ENCODE data around the gene DNAJB6. TPM values are rescaled to one million over a fixed set of nuclear protein-coding genes. Genes with fewer than 3 reads are reported as not detected.

The DNAJB6 gene
- total RNA-seq, 1 donor from 2014 or later, result 155 TPM

DNA sequence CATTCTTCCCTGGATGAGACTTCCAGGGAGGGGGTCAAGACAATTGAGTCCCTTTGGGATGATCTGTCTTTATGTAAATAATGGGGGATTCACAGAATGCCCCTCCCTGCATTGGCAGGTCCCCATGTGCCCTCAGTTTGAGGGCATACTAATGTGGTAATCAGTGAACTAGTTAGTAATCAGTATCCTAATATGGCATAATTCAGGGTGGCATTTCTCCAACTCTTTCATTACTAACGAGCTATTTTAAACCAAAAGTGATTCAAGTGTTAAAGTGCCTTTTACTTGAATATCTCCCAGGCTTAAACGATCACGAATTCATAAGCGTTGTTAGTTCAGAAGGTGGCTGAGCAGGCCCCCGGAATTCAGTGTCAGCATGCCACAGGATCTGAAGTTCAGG, 1.6 kb upstream of the DNAJB6 start:
- Mint-ChIP-seq H3K27ac (ENCODE audit: unreplicated experiment) (peak overlapping the region; percentile 95), H3K4me3 (ENCODE audit: unreplicated experiment) (peak overlapping the region; percentile 97), H3K36me3 (ENCODE audit: low read depth, unreplicated experiment) (peaks cover 13% of the 10 kb centered on the region), H3K27me3 (ENCODE audit: unreplicated experiment) (peaks cover 22% of the 10 kb centered on the region), H3K9me3 (ENCODE audit: unreplicated experiment) (no peaks in the 10 kb centered on the region), H3K4me1 (ENCODE audit: unreplicated experiment) (peaks cover 15% of the 10 kb centered on the region)
- no peak for DNase-seq (ENCODE audit: low spot score)
- TF ChIP-seq, protein P1, sequence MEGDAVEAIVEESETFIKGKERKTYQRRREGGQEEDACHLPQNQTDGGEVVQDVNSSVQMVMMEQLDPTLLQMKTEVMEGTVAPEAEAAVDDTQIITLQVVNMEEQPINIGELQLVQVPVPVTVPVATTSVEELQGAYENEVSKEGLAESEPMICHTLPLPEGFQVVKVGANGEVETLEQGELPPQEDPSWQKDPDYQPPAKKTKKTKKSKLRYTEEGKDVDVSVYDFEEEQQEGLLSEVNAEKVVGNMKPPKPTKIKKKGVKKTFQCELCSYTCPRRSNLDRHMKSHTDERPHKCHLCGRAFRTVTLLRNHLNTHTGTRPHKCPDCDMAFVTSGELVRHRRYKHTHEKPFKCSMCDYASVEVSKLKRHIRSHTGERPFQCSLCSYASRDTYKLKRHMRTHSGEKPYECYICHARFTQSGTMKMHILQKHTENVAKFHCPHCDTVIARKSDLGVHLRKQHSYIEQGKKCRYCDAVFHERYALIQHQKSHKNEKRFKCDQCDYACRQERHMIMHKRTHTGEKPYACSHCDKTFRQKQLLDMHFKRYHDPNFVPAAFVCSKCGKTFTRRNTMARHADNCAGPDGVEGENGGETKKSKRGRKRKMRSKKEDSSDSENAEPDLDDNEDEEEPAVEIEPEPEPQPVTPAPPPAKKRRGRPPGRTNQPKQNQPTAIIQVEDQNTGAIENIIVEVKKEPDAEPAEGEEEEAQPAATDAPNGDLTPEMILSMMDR (IDR thresholded peaks at IDR 0.05; ENCODE audit: unreplicated experiment), result no peak

- peak overlapping the region; percentile 97 for H3K4me3 Mint-ChIP-seq (ENCODE audit: unreplicated experiment)
- peaks cover 22% of the 10 kb centered on the region for H3K4me1 Mint-ChIP-seq (ENCODE audit: unreplicated experiment)
- no peaks in the 10 kb centered on the region for H3K9me3 Mint-ChIP-seq (ENCODE audit: unreplicated experiment)
- DNase-seq (ENCODE audit: low spot score), result peak; percentile 18
- TF ChIP-seq, protein P1 (IDR thresholded peaks at IDR 0.05; ENCODE audit: unreplicated experiment), result no peak
- peaks cover 14% of the 10 kb centered on the region for H3K36me3 Mint-ChIP-seq (ENCODE audit: low read depth, unreplicated experiment)
- H3K27ac Mint-ChIP-seq (ENCODE audit: unreplicated experiment), result peak overlapping the region; percentile 95
- H3K27me3 Mint-ChIP-seq (ENCODE audit: unreplicated experiment), result peaks cover 22% of the 10 kb centered on the region
These were observed 817 bp upstream of the DNAJB6 start for GRCh38 chr7:157335991-157336382.

DNA sequence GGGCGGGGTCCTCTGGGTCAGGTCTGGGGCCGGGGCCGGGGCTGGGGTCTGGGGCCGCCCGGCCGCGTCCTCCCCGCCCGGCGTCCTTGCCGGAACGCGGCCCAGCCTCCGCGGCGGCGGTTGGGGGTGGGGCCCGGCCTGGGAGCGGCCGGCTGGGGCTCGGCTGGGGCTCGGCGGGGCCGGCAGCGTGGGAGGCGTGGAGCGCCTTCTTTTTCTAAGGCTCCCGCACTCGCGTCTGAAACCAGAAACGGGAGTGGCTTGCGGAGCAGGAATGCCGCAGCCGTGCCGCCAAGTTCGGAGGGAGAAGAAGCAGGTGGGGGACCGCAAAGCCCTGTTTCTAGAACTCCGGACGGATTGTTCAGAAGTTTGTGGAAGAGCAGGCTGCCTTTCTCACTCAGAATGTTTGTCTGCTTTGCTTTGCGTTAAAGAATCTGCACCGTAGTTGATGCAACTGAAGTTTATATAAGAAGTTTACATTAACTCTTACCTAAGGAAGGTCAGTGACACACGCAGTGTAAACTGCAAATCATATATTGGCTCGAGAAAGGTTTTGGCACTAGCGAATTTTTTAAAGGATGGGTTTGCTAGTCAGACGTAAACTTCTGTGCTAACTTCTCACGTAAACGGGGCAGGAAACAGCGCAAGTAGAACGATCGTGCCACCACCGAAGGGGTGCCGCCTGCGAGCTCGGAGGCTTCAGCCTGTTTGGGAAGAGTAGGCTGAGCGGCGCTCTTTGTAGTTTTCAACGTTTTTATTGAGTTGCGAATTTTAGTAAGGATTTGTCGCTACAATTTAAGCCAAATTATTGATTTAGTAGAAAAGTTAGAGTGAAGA, 729 bp downstream of the DNAJB6 start:
- TF ChIP-seq, protein P1 (IDR thresholded peaks at IDR 0.05; ENCODE audit: unreplicated experiment), result no peak
- Mint-ChIP-seq H3K9me3 (ENCODE audit: unreplicated experiment) (no peaks in the 10 kb centered on the region), H3K4me1 (ENCODE audit: unreplicated experiment) (peaks cover 24% of the 10 kb centered on the region), H3K4me3 (ENCODE audit: unreplicated experiment) (peak overlapping the region; percentile 95), H3K27ac (ENCODE audit: unreplicated experiment) (peak overlapping the region; percentile 98), H3K36me3 (ENCODE audit: low read depth, unreplicated experiment) (peaks cover 14% of the 10 kb centered on the region), H3K27me3 (ENCODE audit: unreplicated experiment) (peaks cover 22% of the 10 kb centered on the region)
- DNase-seq (ENCODE audit: low spot score), result peak; percentile 65

DNA sequence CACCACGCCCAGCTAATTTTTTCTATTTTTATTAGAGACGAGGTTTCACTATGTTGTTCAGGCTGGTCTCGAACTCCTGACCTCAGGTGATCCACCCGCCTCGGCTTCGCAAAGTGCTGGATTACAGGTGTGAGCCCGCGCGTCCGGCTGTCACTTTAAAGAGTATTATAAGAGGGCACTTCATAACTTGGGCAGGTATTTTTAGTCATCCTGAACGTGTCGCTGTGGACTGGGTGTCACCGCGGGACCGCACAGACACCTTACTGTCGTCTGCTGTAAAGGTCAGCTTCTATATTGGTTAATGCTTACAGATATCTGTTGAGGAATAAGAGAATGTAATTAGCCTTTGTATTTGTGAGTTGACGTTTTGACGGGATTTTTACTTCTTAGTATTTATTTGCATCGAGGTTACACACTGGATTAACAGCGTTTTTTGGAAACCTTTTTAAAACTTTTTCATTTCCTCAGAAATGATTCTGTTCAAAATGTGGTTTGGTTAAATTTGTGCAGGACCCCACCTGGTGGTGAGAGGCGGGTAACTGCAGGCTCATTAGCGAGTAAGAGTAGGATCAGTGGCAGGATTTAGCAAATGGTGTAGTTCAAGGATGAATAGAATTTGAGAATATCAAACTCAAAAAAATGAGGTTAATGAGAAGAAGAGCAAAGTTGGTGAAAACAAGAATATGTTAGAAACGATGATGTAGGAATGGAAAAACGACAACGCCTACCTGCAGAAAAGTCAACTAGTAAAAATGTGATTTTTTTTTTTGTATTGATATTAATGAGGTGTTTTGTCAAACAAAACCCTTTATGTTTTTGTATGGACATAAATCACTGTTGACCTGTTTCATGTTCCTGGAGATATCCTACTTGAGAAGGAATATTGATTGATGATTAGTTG, 3.2 kb downstream of the DNAJB6 start:
- Mint-ChIP-seq H3K27ac (ENCODE audit: unreplicated experiment) (peak overlapping the region; percentile 39), H3K9me3 (ENCODE audit: unreplicated experiment) (no peaks in the 10 kb centered on the region), H3K36me3 (ENCODE audit: low read depth, unreplicated experiment) (peaks cover 14% of the 10 kb centered on the region), H3K4me1 (ENCODE audit: unreplicated experiment) (peaks cover 27% of the 10 kb centered on the region), H3K27me3 (ENCODE audit: unreplicated experiment) (peaks cover 22% of the 10 kb centered on the region), H3K4me3 (ENCODE audit: unreplicated experiment) (peak overlapping the region; percentile 51)
- TF ChIP-seq, protein P1 (IDR thresholded peaks at IDR 0.05; ENCODE audit: unreplicated experiment), result peak; percentile 88
- peak; percentile 70 for DNase-seq (ENCODE audit: low spot score)

All from endothelial cell (in vitro differentiated cells).